ENCODE measurements around the gene DGKG.

DGKG gene

DNA sequence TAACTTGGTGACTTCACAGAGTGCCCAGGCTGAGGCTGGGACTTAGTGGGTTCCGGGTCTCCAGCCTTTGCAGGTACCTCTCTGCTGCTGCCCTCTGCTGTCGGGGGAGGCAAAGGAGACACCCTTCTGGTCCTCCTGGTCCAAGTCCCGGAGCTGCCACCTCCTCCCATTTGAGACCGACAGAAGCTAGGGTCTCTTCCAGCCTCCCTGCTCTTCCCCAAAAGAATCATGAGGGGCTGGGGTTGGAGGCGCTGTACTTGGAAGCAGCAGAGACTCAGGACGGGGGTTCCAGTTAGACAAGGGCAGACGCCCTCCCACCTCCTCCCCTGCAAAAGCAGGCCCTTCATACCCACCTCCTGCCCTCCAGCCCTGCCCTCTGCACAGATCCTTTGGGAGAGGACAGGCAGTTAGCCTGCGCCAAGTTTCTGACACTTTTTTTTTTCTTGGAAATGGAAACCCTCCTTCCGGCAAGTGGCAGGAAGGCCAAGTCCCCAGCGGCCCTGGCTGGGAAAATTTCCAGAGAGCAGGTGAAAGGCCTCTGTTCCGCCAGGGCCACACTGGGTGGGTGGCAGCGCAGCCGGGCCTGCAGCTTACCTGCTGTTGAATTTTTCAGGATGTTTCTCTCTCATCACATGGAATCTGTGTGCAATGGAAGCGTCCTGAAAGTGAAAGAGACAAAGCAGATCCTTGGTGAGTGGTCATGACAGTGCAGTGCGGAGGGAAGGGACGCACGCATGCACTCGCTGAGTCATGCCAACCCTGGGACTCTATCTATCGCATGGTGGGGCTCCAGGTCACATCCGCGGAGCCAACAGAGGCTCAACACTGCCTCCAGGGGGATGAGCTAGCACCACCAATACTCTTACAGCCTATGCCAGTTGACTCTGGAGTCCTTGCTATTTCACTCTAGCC, 119.9 kb downstream of the DGKG start:
- no peaks in the 10 kb centered on the region for H4K20me1 ChIP-seq (ENCODE audit: insufficient read depth, low read length, poor library complexity, severe bottlenecking)

GRCh38 chr3:186239321-186239720, 122.7 kb downstream of the DGKG start:
- Histone ChIP-seq H4K20me1 (ENCODE audit: insufficient read depth, low read length, poor library complexity, severe bottlenecking) (no peaks in the 10 kb centered on the region), H3K9ac (ENCODE audit: low read depth, low read length, poor library complexity, severe bottlenecking) (no peak overlapping the region), H3K27me3 (ENCODE audit: insufficient read depth, low read length, poor library complexity, severe bottlenecking) (no peaks in the 10 kb centered on the region), H3K9me2 (replicated peaks; ENCODE audit: low read depth, low read length) (no peaks in the 10 kb centered on the region), H2AFZ (ENCODE audit: low read length) (no peak overlapping the region), H3K9me3 (ENCODE audit: insufficient read depth, low read depth, low read length) (no peaks in the 10 kb centered on the region), H3K4me1 (ENCODE audit: insufficient read depth, low read length, poor library complexity, severe bottlenecking) (peaks cover 17% of the 10 kb centered on the region), H3K4me3 (ENCODE audit: low read length, poor library complexity, severe bottlenecking) (no peak overlapping the region), H3K36me3 (ENCODE audit: insufficient read depth, low read length) (no peaks in the 10 kb centered on the region), H3K79me2 (ENCODE audit: insufficient read depth, low read length) (no peaks in the 10 kb centered on the region), H3K4me2 (ENCODE audit: low read depth, low read length, poor library complexity, severe bottlenecking) (no peak overlapping the region), H3F3A (ENCODE audit: low read depth) (no peaks in the 10 kb centered on the region)
- TF ChIP-seq, protein P1, sequence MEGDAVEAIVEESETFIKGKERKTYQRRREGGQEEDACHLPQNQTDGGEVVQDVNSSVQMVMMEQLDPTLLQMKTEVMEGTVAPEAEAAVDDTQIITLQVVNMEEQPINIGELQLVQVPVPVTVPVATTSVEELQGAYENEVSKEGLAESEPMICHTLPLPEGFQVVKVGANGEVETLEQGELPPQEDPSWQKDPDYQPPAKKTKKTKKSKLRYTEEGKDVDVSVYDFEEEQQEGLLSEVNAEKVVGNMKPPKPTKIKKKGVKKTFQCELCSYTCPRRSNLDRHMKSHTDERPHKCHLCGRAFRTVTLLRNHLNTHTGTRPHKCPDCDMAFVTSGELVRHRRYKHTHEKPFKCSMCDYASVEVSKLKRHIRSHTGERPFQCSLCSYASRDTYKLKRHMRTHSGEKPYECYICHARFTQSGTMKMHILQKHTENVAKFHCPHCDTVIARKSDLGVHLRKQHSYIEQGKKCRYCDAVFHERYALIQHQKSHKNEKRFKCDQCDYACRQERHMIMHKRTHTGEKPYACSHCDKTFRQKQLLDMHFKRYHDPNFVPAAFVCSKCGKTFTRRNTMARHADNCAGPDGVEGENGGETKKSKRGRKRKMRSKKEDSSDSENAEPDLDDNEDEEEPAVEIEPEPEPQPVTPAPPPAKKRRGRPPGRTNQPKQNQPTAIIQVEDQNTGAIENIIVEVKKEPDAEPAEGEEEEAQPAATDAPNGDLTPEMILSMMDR (conservative IDR thresholded peaks at IDR 0.05; ENCODE audit: low read length), result peak; percentile 60
- TF ChIP-seq EZH2phosphoT487 (IDR thresholded peaks at IDR 0.05; ENCODE audit: borderline replicate concordance), result no peak

More for the DNA sequence above, 119.9 kb downstream of the DGKG start:
- H3K9me3 ChIP-seq (ENCODE audit: insufficient read depth, low read depth, low read length), result no peaks in the 10 kb centered on the region
- H3K4me1 ChIP-seq (ENCODE audit: insufficient read depth, low read length, poor library complexity, severe bottlenecking), result peaks cover 15% of the 10 kb centered on the region
- H3K9ac ChIP-seq (ENCODE audit: low read depth, low read length, poor library complexity, severe bottlenecking), result peak overlapping the region; percentile 60
- peak overlapping the region; percentile 67 for H2AFZ ChIP-seq (ENCODE audit: low read length)
- H3K4me2 ChIP-seq (ENCODE audit: low read depth, low read length, poor library complexity, severe bottlenecking), result peak overlapping the region; percentile 71
- peak overlapping the region; percentile 70 for H3K4me3 ChIP-seq (ENCODE audit: low read length, poor library complexity, severe bottlenecking)
- H3K79me2 ChIP-seq (ENCODE audit: insufficient read depth, low read length), result no peaks in the 10 kb centered on the region
- TF ChIP-seq, protein P1 (conservative IDR thresholded peaks at IDR 0.05; ENCODE audit: low read length), result peak; percentile 77
- TF ChIP-seq EZH2phosphoT487 (IDR thresholded peaks at IDR 0.05; ENCODE audit: borderline replicate concordance), result no peak
- no peaks in the 10 kb centered on the region for H3K27me3 ChIP-seq (ENCODE audit: insufficient read depth, low read length, poor library complexity, severe bottlenecking)
- no peaks in the 10 kb centered on the region for H3K36me3 ChIP-seq (ENCODE audit: insufficient read depth, low read length)
- no peaks in the 10 kb centered on the region for H3F3A ChIP-seq (ENCODE audit: low read depth)
- H3K9me2 ChIP-seq (replicated peaks; ENCODE audit: low read depth, low read length), result no peaks in the 10 kb centered on the region

GRCh38 chr3:186237915-186238314, 124.1 kb downstream of the DGKG start:
- Histone ChIP-seq H3K79me2 (ENCODE audit: insufficient read depth, low read length) (no peaks in the 10 kb centered on the region), H3K4me3 (ENCODE audit: low read length, poor library complexity, severe bottlenecking) (no peak overlapping the region), H3K9ac (ENCODE audit: low read depth, low read length, poor library complexity, severe bottlenecking) (no peak overlapping the region), H3K9me3 (ENCODE audit: insufficient read depth, low read depth, low read length) (no peaks in the 10 kb centered on the region), H3K9me2 (replicated peaks; ENCODE audit: low read depth, low read length) (no peaks in the 10 kb centered on the region), H3F3A (ENCODE audit: low read depth) (no peaks in the 10 kb centered on the region), H4K20me1 (ENCODE audit: insufficient read depth, low read length, poor library complexity, severe bottlenecking) (no peaks in the 10 kb centered on the region), H3K27me3 (ENCODE audit: insufficient read depth, low read length, poor library complexity, severe bottlenecking) (no peaks in the 10 kb centered on the region), H2AFZ (ENCODE audit: low read length) (no peak overlapping the region), H3K4me1 (ENCODE audit: insufficient read depth, low read length, poor library complexity, severe bottlenecking) (peaks cover 17% of the 10 kb centered on the region), H3K4me2 (ENCODE audit: low read depth, low read length, poor library complexity, severe bottlenecking) (no peak overlapping the region), H3K36me3 (ENCODE audit: insufficient read depth, low read length) (no peaks in the 10 kb centered on the region)
- TF ChIP-seq, protein P1 (conservative IDR thresholded peaks at IDR 0.05; ENCODE audit: low read length), result no peak
- no peak for TF ChIP-seq EZH2phosphoT487 (IDR thresholded peaks at IDR 0.05; ENCODE audit: borderline replicate concordance)
